ENCODE measurements around the gene CADPS2. TPM values are rescaled to one million over a fixed set of nuclear protein-coding genes. Genes with fewer than 3 reads are reported as not detected.

Gene CADPS2
- total RNA-seq, 2 experiments from 2014 or later = not detected

- Mint-ChIP-seq H3K27ac (no peak overlapping the region), H3K4me1 (ENCODE audit: low read depth) (no peaks in the 10 kb centered on the region), H3K9me3 (peaks cover 6% of the 10 kb centered on the region), H3K4me3 (no peak overlapping the region), H3K36me3 (ENCODE audit: low read depth) (no peaks in the 10 kb centered on the region), H3K27me3 (no peaks in the 10 kb centered on the region)
- Histone ChIP-seq H3K9me3 (ENCODE audit: control insufficient read depth in 1 of 2, insufficient read depth in 1 of 2, low read length in 2 of 2) (peaks cover 0 to 12% of the 10 kb centered on the region in 2 experiments), H3K4me3 (ENCODE audit: low read length) (no peak overlapping the region), H3K27ac (ENCODE audit: low read depth in 1 of 2, low read length in 2 of 2) (no peak overlapping the region), H3K36me3 (ENCODE audit: insufficient read depth, low read length) (no peaks in the 10 kb centered on the region), H3K4me1 (ENCODE audit: insufficient read depth, low read length) (no peaks in the 10 kb centered on the region), H3K27me3 (ENCODE audit: control insufficient read depth in 1 of 2, insufficient read depth in 2 of 2, low read length in 2 of 2) (no peaks in the 10 kb centered on the region)
- intact Hi-C loops (cut with DNase I, micrococcal nuclease) = no loop called here
- no peak for ATAC-seq (ENCODE audit: poor library complexity)
- no peak for TF ChIP-seq CTCF (IDR thresholded peaks at IDR 0.05)
- POLR2A ChIA-PET = no interaction called here
- no peak for DNase-seq
- CTCF ChIA-PET = no interaction called here
These were observed 38.3 kb downstream of the CADPS2 start for GRCh38 chr7:122847871-122848473.

GRCh38 chr7:122846591-122846990, 39.7 kb downstream of the CADPS2 start:
- H3K36me3 Mint-ChIP-seq (ENCODE audit: low read depth) = no peaks in the 10 kb centered on the region
- no peak overlapping the region for H3K4me3 Mint-ChIP-seq
- H3K9me3 ChIP-seq (ENCODE audit: control insufficient read depth in 1 of 2, insufficient read depth in 1 of 2, low read length in 2 of 2) = peaks cover 0 to 12% of the 10 kb centered on the region in 2 experiments
- no peaks in the 10 kb centered on the region for H3K27me3 ChIP-seq (ENCODE audit: control insufficient read depth in 1 of 2, insufficient read depth in 2 of 2, low read length in 2 of 2)
- H3K27ac Mint-ChIP-seq = no peak overlapping the region
- ChIA-PET CTCF (no interaction called here), POLR2A (no interaction called here)
- no peaks in the 10 kb centered on the region for H3K4me1 Mint-ChIP-seq (ENCODE audit: low read depth)
- ATAC-seq (ENCODE audit: poor library complexity) (no peak), DNase-seq (no peak)
- no peak overlapping the region for H3K4me3 ChIP-seq (ENCODE audit: low read length)
- H3K27me3 Mint-ChIP-seq = no peaks in the 10 kb centered on the region
- peaks cover 4% of the 10 kb centered on the region for H3K9me3 Mint-ChIP-seq
- H3K36me3 ChIP-seq (ENCODE audit: insufficient read depth, low read length) = no peaks in the 10 kb centered on the region
- no peak overlapping the region for H3K27ac ChIP-seq (ENCODE audit: low read depth in 1 of 2, low read length in 2 of 2)
- no peaks in the 10 kb centered on the region for H3K4me1 ChIP-seq (ENCODE audit: insufficient read depth, low read length)
- TF ChIP-seq CTCF (IDR thresholded peaks at IDR 0.05) = no peak
- intact Hi-C loops (cut with DNase I, micrococcal nuclease) = no loop called here

- TF ChIP-seq CTCF (IDR thresholded peaks at IDR 0.05) = no peak
- no peak overlapping the region for H3K4me3 ChIP-seq (ENCODE audit: low read length)
These were observed 41.0 kb downstream of the CADPS2 start for GRCh38 chr7:122845286-122845685.

More at GRCh38 chr7:122845286-122845685, 41.0 kb downstream of the CADPS2 start:
- Mint-ChIP-seq H3K27ac (no peak overlapping the region), H3K36me3 (ENCODE audit: low read depth) (no peaks in the 10 kb centered on the region), H3K27me3 (no peaks in the 10 kb centered on the region), H3K9me3 (peaks cover 2% of the 10 kb centered on the region), H3K4me3 (no peak overlapping the region), H3K4me1 (ENCODE audit: low read depth) (no peaks in the 10 kb centered on the region)
- Histone ChIP-seq H3K4me1 (ENCODE audit: insufficient read depth, low read length) (no peaks in the 10 kb centered on the region), H3K9me3 (ENCODE audit: control insufficient read depth in 1 of 2, insufficient read depth in 1 of 2, low read length in 2 of 2) (peaks cover 0 to 12% of the 10 kb centered on the region in 2 experiments), H3K27ac (ENCODE audit: low read depth in 1 of 2, low read length in 2 of 2) (no peak overlapping the region), H3K36me3 (ENCODE audit: insufficient read depth, low read length) (no peaks in the 10 kb centered on the region), H3K27me3 (ENCODE audit: control insufficient read depth in 1 of 2, insufficient read depth in 2 of 2, low read length in 2 of 2) (no peaks in the 10 kb centered on the region)
- DNase-seq = no peak
- ATAC-seq (ENCODE audit: poor library complexity) = no peak
- POLR2A ChIA-PET = interaction anchor here (0.6 kb wide), 1 partner anchor 43 kb away, joined by 7 read pairs; no protein-coding TSS in a partner anchor
- CTCF ChIA-PET = no interaction called here
- intact Hi-C loops (cut with DNase I, micrococcal nuclease) = no loop called here

All from CD4-positive, alpha-beta T cell (primary cell).